GM12872 (cell line): ENCODE measurements around the gene ST7.

Experiments used
- CTCF ChIP-seq: IDR thresholded peaks from 3 replicates; pipeline ENCODE4 v1.5.1; 2011; ENCODE audit warnings: low read depth, mild to moderate bottlenecking, low read length, moderate library complexity; ENCODE audit not compliant: insufficient read depth

The ST7 gene

DNA sequence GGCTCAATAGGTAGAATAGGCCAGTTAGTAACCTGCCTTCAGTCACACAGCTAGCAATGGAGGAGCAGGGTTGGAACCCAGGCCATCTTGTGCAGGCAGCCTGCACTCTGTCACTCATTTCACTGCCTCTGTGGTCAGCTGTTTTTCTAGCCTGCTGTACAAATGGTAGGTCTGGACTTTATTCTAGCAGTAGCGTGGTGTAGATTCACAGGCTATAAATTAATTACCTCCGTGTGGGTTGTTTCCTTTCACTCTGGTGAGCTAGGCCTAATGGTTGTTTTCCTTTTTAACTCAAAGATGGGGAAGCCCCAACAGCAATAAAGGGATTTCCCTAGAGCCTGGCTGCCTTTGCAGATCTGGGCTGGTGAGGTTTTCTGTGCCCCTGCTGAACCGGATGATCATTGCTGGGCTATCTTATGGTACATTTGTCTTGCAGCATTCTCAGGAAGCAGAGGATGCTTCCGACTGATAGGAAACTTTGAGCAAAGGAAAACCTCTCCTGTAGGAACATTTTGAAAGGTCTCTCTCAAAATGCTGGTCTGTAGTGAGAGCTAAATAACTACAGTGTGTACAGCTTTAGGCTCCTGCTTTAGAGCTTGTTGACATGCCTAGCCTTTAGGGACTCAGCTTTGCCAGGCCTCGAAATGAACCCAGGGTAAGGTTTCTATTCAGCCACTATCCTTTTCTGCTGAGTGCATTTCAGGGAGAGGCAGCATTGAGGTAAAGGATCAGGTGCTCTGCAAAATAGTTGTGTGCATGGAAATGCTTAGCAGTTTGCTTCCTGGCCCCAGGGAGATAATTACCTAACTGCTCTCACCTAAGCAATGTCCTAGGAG is 157.4 kb downstream of the ST7 start:
- TF ChIP-seq CTCF, result no peak

GRCh38 chr7:117111535-117111934 is 158.2 kb downstream of the ST7 start:
- TF ChIP-seq CTCF, result no peak

DNA sequence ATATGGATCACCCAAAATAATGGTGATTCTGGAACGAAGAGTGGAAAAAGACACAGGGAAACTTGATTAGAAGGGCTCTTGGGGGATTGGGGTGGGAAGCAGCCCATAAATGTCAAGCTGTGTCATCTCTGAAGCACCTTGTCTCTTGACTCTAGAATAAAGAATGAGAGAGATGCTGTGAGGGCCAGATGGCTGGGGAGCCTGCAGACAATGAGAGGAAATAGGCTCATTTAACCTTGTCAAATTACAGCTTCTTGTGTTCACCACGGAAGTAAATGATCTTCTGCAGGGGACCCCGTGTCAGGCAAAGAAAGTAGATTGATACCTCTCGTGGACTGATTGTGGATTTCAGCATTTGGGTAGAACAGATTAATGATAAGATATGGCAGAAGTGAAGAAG is 159.3 kb downstream of the ST7 start:
- TF ChIP-seq CTCF, result no peak

GRCh38 chr7:117113871-117114270 is 160.6 kb downstream of the ST7 start:
- TF ChIP-seq CTCF, result no peak

GRCh38 chr7:117114272-117114671 is 161.0 kb downstream of the ST7 start:
- TF ChIP-seq CTCF, result no peak

DNA sequence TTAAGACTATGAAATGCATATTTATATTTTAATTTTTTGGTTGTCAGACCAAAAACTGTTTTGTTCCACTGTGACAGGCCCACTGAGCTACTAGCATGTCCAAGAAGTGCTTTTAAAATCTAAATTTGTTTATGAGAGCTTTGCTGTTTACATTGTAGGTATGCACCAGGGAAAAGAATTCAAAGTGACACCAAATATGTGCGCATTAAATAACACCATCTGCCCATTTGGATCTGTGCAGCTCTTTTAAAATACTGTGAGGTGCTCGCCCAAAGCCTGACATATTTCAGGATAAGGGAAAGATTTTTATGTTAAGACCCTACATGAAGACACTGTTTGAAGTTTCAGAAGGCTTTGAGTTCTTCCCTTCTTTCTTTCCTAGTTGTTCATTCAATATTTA is 162.9 kb downstream of the ST7 start:
- TF ChIP-seq CTCF, result no peak

DNA sequence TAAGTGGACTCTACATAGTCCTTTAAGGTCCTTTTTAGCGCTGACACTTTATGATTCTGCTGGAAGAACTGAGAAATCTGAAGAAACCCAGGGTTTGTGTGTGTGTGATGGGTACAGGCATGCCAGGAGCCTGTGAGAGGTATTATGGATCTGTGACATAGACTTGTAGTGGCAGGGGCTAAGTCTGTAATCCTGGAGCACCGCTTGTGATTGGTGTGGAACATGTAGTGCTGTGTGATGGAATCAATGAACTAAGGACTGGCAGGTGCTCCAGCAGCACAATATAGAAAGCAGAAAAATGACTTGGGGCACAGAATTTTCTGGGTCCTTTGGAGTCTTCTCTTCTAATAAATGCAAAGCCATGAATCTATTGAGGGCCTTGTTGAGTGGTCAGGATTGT is 163.9 kb downstream of the ST7 start:
- TF ChIP-seq CTCF, result no peak
